Stomach smooth muscle (tissue), 2 donors: ENCODE measurements around the gene GTPBP4.

Experiments
- H3K27ac ChIP-seq: one replicate; pipeline ENCODE4 v1.7.0; 2013; ENCODE audit warnings: mild to moderate bottlenecking, low read length, inconsistent platforms
- H3K27me3 ChIP-seq, 2 donors: one replicate each; pipeline ENCODE4 v1.7.0; 2013; ENCODE audit warnings: low read length in 2 of 2; ENCODE audit not compliant: insufficient read depth in 2 of 2, control insufficient read depth in 1 of 2
- H3K36me3 ChIP-seq, 2 donors: one replicate each; pipeline ENCODE4 v1.7.0; 2013; ENCODE audit warnings: low read length in 2 of 2; ENCODE audit not compliant: control insufficient read depth in 2 of 2, insufficient read depth in 2 of 2
- H3K4me1 ChIP-seq: one replicate; pipeline ENCODE4 v1.7.0; 2013; ENCODE audit warnings: low read length; ENCODE audit not compliant: control insufficient read depth, insufficient read depth
- H3K4me3 ChIP-seq, 2 donors: one replicate each; pipeline ENCODE4 v1.7.0; 2013; ENCODE audit warnings: low read length in 2 of 2
- H3K9ac ChIP-seq, 2 donors: one replicate each; pipeline ENCODE4 v1.7.0; 2013; ENCODE audit warnings: low read length in 2 of 2, mild to moderate bottlenecking in 1 of 2
- H3K9me3 ChIP-seq, 2 donors: one replicate each; pipeline ENCODE4 v1.7.0; 2013; ENCODE audit warnings: low read length in 2 of 2; ENCODE audit not compliant: control insufficient read depth in 2 of 2
- donor health status: healthy.
- donor health status: Pancreatic carcinoma.

Gene GTPBP4

DNA sequence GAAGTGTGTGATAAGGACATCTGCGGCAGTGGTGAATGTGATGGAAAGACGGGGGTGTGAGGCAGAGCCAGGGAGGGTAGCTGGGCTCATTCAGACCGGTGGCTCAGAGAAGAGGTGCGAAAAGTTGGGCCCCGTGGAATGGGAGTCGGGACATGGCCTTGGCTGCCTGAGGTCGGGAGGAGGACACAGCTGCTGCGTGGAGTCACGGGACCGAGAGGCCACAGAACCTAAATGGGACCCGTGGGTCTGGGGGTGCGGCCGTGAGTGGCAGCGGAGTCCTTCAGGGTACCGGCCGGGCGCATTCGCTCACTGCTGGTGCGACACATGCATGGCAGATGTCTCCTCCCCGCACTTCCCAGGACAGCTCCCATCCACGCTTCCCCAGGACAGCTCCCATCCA is 33.8 kb upstream of the GTPBP4 start:
- Histone ChIP-seq H3K27me3 (peaks cover 0 to 3% of the 10 kb centered on the region in 2 donors), H3K36me3 (no peaks in the 10 kb centered on the region), H3K9me3 (no peaks in the 10 kb centered on the region), H3K9ac (no peak overlapping the region), H3K4me3 (no peak overlapping the region), H3K4me1 (no peaks in the 10 kb centered on the region), H3K27ac (no peak overlapping the region)

DNA sequence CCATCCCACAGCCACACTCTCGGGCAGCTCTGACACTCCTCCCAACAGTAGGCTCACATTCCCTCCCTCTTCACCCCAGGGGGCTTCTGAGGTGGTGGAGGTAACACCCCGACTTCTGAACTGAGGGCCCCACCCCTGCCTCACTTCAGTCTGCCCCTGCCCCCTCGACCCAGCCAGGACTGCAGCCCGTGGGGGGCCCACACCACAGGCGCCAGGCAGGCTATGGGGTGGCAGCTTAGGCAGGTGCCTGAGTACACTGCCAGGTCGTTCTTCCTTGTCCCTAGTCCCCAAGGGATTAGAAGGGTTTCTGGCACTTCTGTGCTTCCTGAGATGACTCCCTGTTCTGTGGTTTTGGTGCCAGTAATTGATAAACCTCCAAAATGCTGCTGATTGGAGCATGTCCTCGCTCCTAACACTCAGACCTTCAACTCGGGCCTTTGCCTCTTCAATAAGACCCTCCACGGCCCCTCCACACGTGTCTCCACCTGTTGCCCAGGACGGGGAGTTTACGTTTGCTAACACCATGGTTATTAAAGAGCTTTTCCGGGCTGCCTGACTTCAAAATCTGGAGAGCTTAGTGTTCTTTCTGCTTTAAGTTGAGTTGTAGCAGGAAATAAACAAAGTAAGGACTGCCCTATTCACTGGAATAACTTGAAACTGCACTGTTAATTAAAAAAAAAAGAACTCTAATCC is 33.0 kb upstream of the GTPBP4 start:
- no peaks in the 10 kb centered on the region for H3K9me3 ChIP-seq
- H3K9ac ChIP-seq, result no peak overlapping the region
- peaks cover 2 to 5% of the 10 kb centered on the region in 2 donors for H3K27me3 ChIP-seq
- no peak overlapping the region for H3K27ac ChIP-seq
- no peaks in the 10 kb centered on the region for H3K4me1 ChIP-seq
- H3K4me3 ChIP-seq, result no peak overlapping the region
- H3K36me3 ChIP-seq, result no peaks in the 10 kb centered on the region

DNA sequence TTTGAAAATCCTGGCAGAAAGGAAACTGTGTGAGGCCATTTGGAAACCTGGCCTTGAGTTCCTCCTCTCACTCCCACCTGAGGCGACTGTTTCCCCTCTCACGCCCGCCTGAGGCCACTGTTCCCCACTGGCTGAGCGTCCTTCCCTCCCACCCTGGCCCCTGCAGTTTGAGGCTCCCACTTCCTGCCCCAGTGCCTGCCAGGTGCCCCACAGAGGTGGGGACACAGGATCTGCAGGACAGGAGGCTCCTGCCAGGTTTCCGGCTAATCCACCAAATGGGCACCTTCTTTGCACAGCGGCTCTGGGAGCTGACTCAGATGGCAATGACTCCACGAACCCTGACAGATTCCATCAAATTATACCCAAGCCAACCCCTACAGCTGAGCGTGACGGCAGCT is 32.4 kb upstream of the GTPBP4 start:
- no peak overlapping the region for H3K27ac ChIP-seq
- H3K36me3 ChIP-seq, result no peaks in the 10 kb centered on the region
- peaks cover 2 to 5% of the 10 kb centered on the region in 2 donors for H3K27me3 ChIP-seq

DNA sequence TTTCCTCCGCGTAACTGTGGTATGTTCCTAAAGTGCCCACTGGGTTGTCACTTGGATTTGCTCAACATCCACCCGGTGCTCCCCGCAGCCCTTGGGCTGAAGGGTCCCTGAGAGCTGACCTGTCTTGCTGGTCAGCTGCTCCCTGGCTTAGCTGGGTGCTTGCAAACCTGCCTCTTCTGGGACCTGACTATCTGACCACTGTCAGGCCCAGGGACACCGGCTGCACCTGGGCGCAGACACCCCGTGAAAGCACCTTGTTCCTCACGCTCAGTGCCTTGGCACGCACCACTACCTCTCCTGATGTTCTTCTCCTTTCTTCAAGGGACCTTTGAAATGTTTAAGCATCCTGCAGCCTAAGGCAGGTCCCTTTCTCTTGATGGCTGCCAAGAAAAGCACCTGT is 30.1 kb upstream of the GTPBP4 start:
- Histone ChIP-seq H3K4me1 (no peaks in the 10 kb centered on the region), H3K27me3 (peaks cover 2 to 8% of the 10 kb centered on the region in 2 donors), H3K4me3 (no peak overlapping the region), H3K36me3 (no peaks in the 10 kb centered on the region), H3K9ac (no peak overlapping the region), H3K9me3 (no peaks in the 10 kb centered on the region), H3K27ac (no peak overlapping the region)

More for the DNA sequence above, 32.4 kb upstream of the GTPBP4 start:
- no peaks in the 10 kb centered on the region for H3K4me1 ChIP-seq
- no peak overlapping the region for H3K4me3 ChIP-seq
- no peak overlapping the region for H3K9ac ChIP-seq
- no peaks in the 10 kb centered on the region for H3K9me3 ChIP-seq

DNA sequence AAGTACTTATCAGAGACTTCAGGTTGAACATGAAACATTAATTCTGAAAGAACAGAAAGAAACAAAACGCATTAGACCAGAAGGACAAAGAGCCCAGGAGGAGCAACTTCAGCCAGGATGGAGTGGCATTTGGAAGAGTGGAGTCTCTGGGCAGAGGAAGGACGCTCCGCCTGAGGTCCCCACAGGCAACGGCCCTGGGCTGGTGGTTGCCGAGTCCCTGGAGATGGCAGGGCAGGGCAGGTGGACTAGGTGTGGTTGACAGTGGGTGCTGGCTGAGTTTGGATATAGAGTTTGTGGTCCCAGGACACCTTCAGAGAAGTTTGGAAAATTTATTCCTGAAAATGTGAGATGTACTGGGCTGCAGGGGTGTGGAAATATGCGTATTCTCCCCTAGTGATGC is 29.4 kb upstream of the GTPBP4 start:
- no peaks in the 10 kb centered on the region for H3K36me3 ChIP-seq
- no peak overlapping the region for H3K4me3 ChIP-seq
- no peaks in the 10 kb centered on the region for H3K4me1 ChIP-seq
- no peak overlapping the region for H3K27ac ChIP-seq
- H3K9me3 ChIP-seq, result no peaks in the 10 kb centered on the region
- H3K27me3 ChIP-seq, result peaks cover 2 to 9% of the 10 kb centered on the region in 2 donors
- no peak overlapping the region for H3K9ac ChIP-seq

GRCh38 chr10:962342-962741 is 25.9 kb upstream of the GTPBP4 start:
- Histone ChIP-seq H3K27ac (no peak overlapping the region), H3K9me3 (no peaks in the 10 kb centered on the region), H3K9ac (no peak overlapping the region), H3K27me3 (peaks cover 2 to 8% of the 10 kb centered on the region in 2 donors), H3K36me3 (no peaks in the 10 kb centered on the region), H3K4me1 (no peaks in the 10 kb centered on the region), H3K4me3 (no peak overlapping the region)

DNA sequence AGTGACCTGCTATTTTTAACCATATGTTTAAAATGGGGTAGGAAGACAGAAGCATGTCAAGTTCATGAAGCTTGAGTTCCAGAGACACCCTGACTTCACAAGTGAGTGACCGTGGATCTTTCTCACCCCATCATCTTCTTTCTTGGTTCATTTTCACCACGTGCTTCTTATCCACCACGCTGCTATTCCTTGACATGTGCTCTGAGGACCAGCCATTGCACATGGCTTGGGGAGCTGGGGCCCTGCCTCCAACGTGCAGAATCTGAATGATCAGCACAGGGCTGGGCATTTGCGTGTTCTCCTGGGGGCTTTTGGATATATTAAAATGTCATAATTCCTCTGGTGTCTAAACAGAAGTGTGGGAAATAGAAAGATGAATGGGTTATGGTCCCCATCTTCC is 25.0 kb upstream of the GTPBP4 start:
- Histone ChIP-seq H3K27ac (no peak overlapping the region), H3K4me3 (no peak overlapping the region), H3K27me3 (peaks cover 2 to 8% of the 10 kb centered on the region in 2 donors), H3K4me1 (no peaks in the 10 kb centered on the region), H3K9ac (no peak overlapping the region), H3K9me3 (no peaks in the 10 kb centered on the region), H3K36me3 (no peaks in the 10 kb centered on the region)

- no peak overlapping the region for H3K9ac ChIP-seq
- H3K36me3 ChIP-seq, result no peaks in the 10 kb centered on the region
- no peaks in the 10 kb centered on the region for H3K4me1 ChIP-seq
- H3K9me3 ChIP-seq, result no peaks in the 10 kb centered on the region
- H3K27ac ChIP-seq, result no peak overlapping the region
- H3K4me3 ChIP-seq, result no peak overlapping the region
- H3K27me3 ChIP-seq, result peaks cover 2 to 8% of the 10 kb centered on the region in 2 donors
Observed at GRCh38 chr10:963655-964054, 24.6 kb upstream of the GTPBP4 start.

GRCh38 chr10:964321-964987 is 23.8 kb upstream of the GTPBP4 start:
- H3K4me1 ChIP-seq, result no peaks in the 10 kb centered on the region
- no peak overlapping the region for H3K9ac ChIP-seq
- no peak overlapping the region for H3K4me3 ChIP-seq
- no peak overlapping the region for H3K27ac ChIP-seq
- peaks cover 2 to 8% of the 10 kb centered on the region in 2 donors for H3K27me3 ChIP-seq
- H3K36me3 ChIP-seq, result no peaks in the 10 kb centered on the region
- no peaks in the 10 kb centered on the region for H3K9me3 ChIP-seq

DNA sequence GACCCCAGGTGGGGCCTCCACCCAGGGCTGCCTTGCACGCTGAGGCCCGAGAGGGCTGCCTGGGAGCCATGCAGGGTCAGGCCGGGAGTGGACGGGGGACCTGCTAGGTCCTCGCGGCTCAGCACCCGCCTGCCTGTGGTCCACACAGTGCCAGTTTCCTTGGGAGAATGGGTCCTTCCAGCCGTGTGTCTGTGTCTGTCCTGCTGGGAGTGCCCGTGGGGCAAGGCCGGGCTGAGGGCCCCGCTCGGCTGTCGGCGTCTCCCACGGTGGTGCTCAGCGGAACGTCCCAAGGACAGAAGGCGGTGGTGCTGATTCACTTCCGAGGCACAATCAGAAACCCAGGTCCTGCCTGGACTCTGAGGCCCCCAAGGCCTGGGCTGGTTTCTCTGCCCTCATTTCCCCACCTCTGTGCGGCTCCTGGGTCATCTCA is 23.2 kb upstream of the GTPBP4 start:
- Histone ChIP-seq H3K4me1 (peaks cover under 1% of the 10 kb centered on the region), H3K27me3 (peaks cover under 1 to 7% of the 10 kb centered on the region in 2 donors), H3K4me3 (no peak overlapping the region), H3K27ac (no peak overlapping the region), H3K9me3 (no peaks in the 10 kb centered on the region), H3K36me3 (no peaks in the 10 kb centered on the region), H3K9ac (no peak overlapping the region)
